G401 (cell line): ENCODE data around the gene TLX3. TPM values are rescaled to one million over a fixed set of nuclear protein-coding genes. Genes with fewer than 3 reads are reported as not detected.

Experiments
- total RNA-seq: library from RNA; depleted of rRNA; stranded (reverse); fragments of >200 nt; shearing (Covaris generic); gene quantifications from 2 replicates; pipeline ENCODE4 v1.2.3, GENCODE V29; 2014; rRNA removed

The TLX3 gene
- total RNA-seq, 1 experiment from 2014 or later: not detected

Other genes with a start within 250 kb of the TLX3 start
- gene NPM1, start 78.6 kb downstream of the TLX3 start, total RNA-seq: 2,570 and 3,194 TPM in 2 replicates
- 1.5 and 2.4 TPM in 2 replicates for gene FGF18, start 110.4 kb downstream of the TLX3 start, total RNA-seq